HEK293 (cell line): ENCODE results near the gene HEATR9.
A peak's percentile ranks its signal among the peaks of the same experiment; 100 is the strongest.

Source experiments
- CTCF ChIA-PET: fragments of 350-600 bp; formaldehyde crosslinking; extraction: SDS; loops from one replicate; lab custom pipeline; 2021; ENCODE audit warnings: antibody characterized with exemption; lab: Yijun Ruan, JAX
- POLR2A ChIA-PET: fragments of 300-600 bp; formaldehyde crosslinking; extraction: SDS; loops from one replicate; lab custom pipeline; 2020; ENCODE audit warnings: antibody characterized with exemption, inconsistent platforms; lab: Yijun Ruan, JAX
- H3K27ac ChIP-seq: fragments of 200-500 bp; sonication (Bioruptor generic); 2 replicates; pipeline ENCODE4 v1.5.1; 2014; ENCODE audit warnings: low read depth, low read length, control low read depth, inconsistent platforms; ENCODE audit errors: extremely low read depth
- H3K36me3 ChIP-seq, 2 experiments: fragments of 200-500 bp in 1 of 2; sonication (Bioruptor generic) in 1 of 2; 1 replicate in 1 of 2; 2 replicates in 1 of 2; pipeline ENCODE4 v1.5.1; 2014 to 2017; ENCODE audit warnings: inconsistent platforms in 2 of 2, low read length in 2 of 2; ENCODE audit not compliant: control insufficient read depth in 2 of 2, insufficient read depth in 1 of 2
- H3K4me1 ChIP-seq: fragments of 200-500 bp; sonication (Bioruptor generic); 2 replicates; pipeline ENCODE4 v1.5.1; 2014; ENCODE audit warnings: mild to moderate bottlenecking, low read length, inconsistent platforms; ENCODE audit not compliant: control insufficient read depth, insufficient read depth
- H3K4me3 ChIP-seq: 2 replicates; pipeline ENCODE4 v1.5.1; 2011; ENCODE audit warnings: low read depth, mild to moderate bottlenecking, control low read depth, low read length, moderate library complexity
- H3K9me3 ChIP-seq: fragments of 200-500 bp; sonication (Bioruptor generic); 2 replicates; pipeline ENCODE4 v1.5.1; 2014; ENCODE audit warnings: low read depth, low read length, inconsistent platforms; ENCODE audit not compliant: control insufficient read depth, insufficient read depth
- EGR2 ChIP-seq: fragments of 450-650 bp; formaldehyde crosslinking; IDR thresholded peaks from 2 replicates; pipeline ENCODE4 v1.5.1; 2016; ENCODE audit warnings: low read depth, missing biosample characterization, missing genetic modification characterization
- OSR2 ChIP-seq: fragments of 450-650 bp; formaldehyde crosslinking; IDR thresholded peaks from 2 replicates; pipeline ENCODE4 v1.5.1; 2016; ENCODE audit warnings: missing biosample characterization, missing genetic modification characterization
- SETDB1 ChIP-seq: IDR thresholded peaks from one replicate; pipeline ENCODE4 v1.6.1; 2017; ENCODE audit warnings: mild to moderate bottlenecking, low read length, moderate library complexity, mixed read lengths; ENCODE audit not compliant: insufficient read length
- ZBTB6 ChIP-seq: fragments of 450-650 bp; formaldehyde crosslinking; IDR thresholded peaks from 2 replicates; pipeline ENCODE4 v1.5.1; 2017; ENCODE audit warnings: missing biosample characterization, missing genetic modification characterization
- ZBTB7A ChIP-seq: fragments of 450-650 bp; formaldehyde crosslinking; IDR thresholded peaks from 2 replicates; pipeline ENCODE4 v1.5.1; 2016; ENCODE audit warnings: low read depth, missing biosample characterization, missing genetic modification characterization
- ZFHX2 ChIP-seq: fragments of 450-650 bp; formaldehyde crosslinking; conservative IDR thresholded peaks from 2 replicates; pipeline ENCODE4 v1.5.1; 2016; ENCODE audit warnings: missing biosample characterization, missing genetic modification characterization
- ZFP69B ChIP-seq: fragments of 450-650 bp; formaldehyde crosslinking; IDR thresholded peaks from 2 replicates; pipeline ENCODE4 v1.5.1; 2016; ENCODE audit warnings: missing biosample characterization, missing genetic modification characterization
- ZNF112 ChIP-seq: fragments of 450-650 bp; formaldehyde crosslinking; IDR thresholded peaks from 2 replicates; pipeline ENCODE4 v1.5.0; 2017; ENCODE audit warnings: missing biosample characterization, missing genetic modification characterization
- ZNF132 ChIP-seq: fragments of 450-650 bp; formaldehyde crosslinking; IDR thresholded peaks from 2 replicates; pipeline ENCODE4 v1.5.1; 2017; ENCODE audit warnings: missing biosample characterization, missing genetic modification characterization, borderline replicate concordance
- ZNF140 ChIP-seq: fragments of 450-650 bp; formaldehyde crosslinking; IDR thresholded peaks from 2 replicates; pipeline ENCODE4 v1.5.1; 2016; ENCODE audit warnings: missing biosample characterization, missing genetic modification characterization
- ZNF274 ChIP-seq, 2 experiments: fragments of 200-500 bp in 1 of 2; fragments of 450-650 bp in 1 of 2; sonication (Bioruptor generic) in 1 of 2; formaldehyde crosslinking in 1 of 2; IDR thresholded peaks; 2 replicates each; pipeline versions ENCODE4 v1.5.1 to v1.6.1; 2014 to 2016; ENCODE audit warnings: borderline replicate concordance in 1 of 2, inconsistent platforms in 1 of 2, low read length in 1 of 2, missing biosample characterization in 1 of 2, missing genetic modification characterization in 1 of 2
- ZNF302 ChIP-seq: fragments of 450-650 bp; formaldehyde crosslinking; IDR thresholded peaks from 2 replicates; pipeline ENCODE4 v1.5.1; 2016; ENCODE audit warnings: missing biosample characterization, missing genetic modification characterization, low read depth
- ZNF529 ChIP-seq: fragments of 450-650 bp; formaldehyde crosslinking; IDR thresholded peaks from 2 replicates; pipeline ENCODE4 v1.5.1; 2017; ENCODE audit warnings: missing genetic modification characterization, missing biosample characterization; ENCODE audit not compliant: insufficient replicate concordance
- ZNF549 ChIP-seq: fragments of 450-650 bp; IDR thresholded peaks from 2 replicates; pipeline ENCODE4 v1.5.1; 2018; ENCODE audit warnings: missing biosample characterization, missing genetic modification characterization, mild to moderate bottlenecking, inconsistent platforms, moderate library complexity
- ZNF600 ChIP-seq: fragments of 450-650 bp; formaldehyde crosslinking; IDR thresholded peaks from 2 replicates; pipeline ENCODE4 v1.5.1; 2016; ENCODE audit warnings: missing biosample characterization, missing genetic modification characterization
- ZNF626 ChIP-seq: fragments of 450-650 bp; sonication (Bioruptor Pico); formaldehyde crosslinking; IDR thresholded peaks from 2 replicates; pipeline ENCODE4 v1.5.1; 2018; ENCODE audit warnings: missing biosample characterization, missing genetic modification characterization, inconsistent platforms
- ZNF654 ChIP-seq: fragments of 450-650 bp; formaldehyde crosslinking; IDR thresholded peaks from 2 replicates; pipeline ENCODE4 v1.5.1; 2016; ENCODE audit warnings: low read depth, missing biosample characterization, missing genetic modification characterization
- ZNF777 ChIP-seq: fragments of 450-650 bp; formaldehyde crosslinking; IDR thresholded peaks from 2 replicates; pipeline ENCODE4 v1.5.1; 2017; ENCODE audit warnings: missing biosample characterization, missing genetic modification characterization, borderline replicate concordance
- ZNF792 ChIP-seq: fragments of 450-650 bp; formaldehyde crosslinking; IDR thresholded peaks from 2 replicates; pipeline ENCODE4 v1.5.1; 2016; ENCODE audit warnings: missing biosample characterization, missing genetic modification characterization
- ZSCAN30 ChIP-seq: fragments of 450-650 bp; IDR thresholded peaks from 2 replicates; pipeline ENCODE4 v1.5.1; 2018; ENCODE audit warnings: missing biosample characterization, mild to moderate bottlenecking, missing genetic modification characterization, moderate library complexity
- TF ChIP-seq, protein P1 (sequence below): fragments of 450-650 bp; formaldehyde crosslinking; IDR thresholded peaks from 2 replicates; pipeline ENCODE4 v1.5.1; 2016; ENCODE audit warnings: missing biosample characterization, missing genetic modification characterization
- TF ChIP-seq, protein P2 (sequence below): IDR thresholded peaks from 2 replicates; pipeline ENCODE4 v1.6.1; 2011; ENCODE audit warnings: mild to moderate bottlenecking, low read depth, low read length, borderline replicate concordance
- TF ChIP-seq, protein P3 (sequence below): fragments of 450-650 bp; formaldehyde crosslinking; conservative IDR thresholded peaks from 2 replicates; pipeline ENCODE4 v1.5.1; 2016; ENCODE audit warnings: low read depth, missing biosample characterization, missing genetic modification characterization

The HEATR9 gene

GRCh38 chr17:35846055-35846809 lies 22.5 kb downstream of the HEATR9 start:
- H3K9me3 ChIP-seq: no peaks in the 10 kb centered on the region
- H3K27ac ChIP-seq: no peak overlapping the region
- peaks cover 95 to 98% of the 10 kb centered on the region in 2 experiments for H3K36me3 ChIP-seq
- no peak for TF ChIP-seq SETDB1
- TF ChIP-seq ZNF549 (tag by site-specific recombination): no peak
- no peak for TF ChIP-seq ZNF274 (IDR thresholded peaks at IDR 0.05; ENCODE audit: low read length)
- TF ChIP-seq ZNF274 (tag by site-specific recombination; IDR thresholded peaks at IDR 0.05; ENCODE audit: borderline replicate concordance): no peak
- TF ChIP-seq, protein P1, sequence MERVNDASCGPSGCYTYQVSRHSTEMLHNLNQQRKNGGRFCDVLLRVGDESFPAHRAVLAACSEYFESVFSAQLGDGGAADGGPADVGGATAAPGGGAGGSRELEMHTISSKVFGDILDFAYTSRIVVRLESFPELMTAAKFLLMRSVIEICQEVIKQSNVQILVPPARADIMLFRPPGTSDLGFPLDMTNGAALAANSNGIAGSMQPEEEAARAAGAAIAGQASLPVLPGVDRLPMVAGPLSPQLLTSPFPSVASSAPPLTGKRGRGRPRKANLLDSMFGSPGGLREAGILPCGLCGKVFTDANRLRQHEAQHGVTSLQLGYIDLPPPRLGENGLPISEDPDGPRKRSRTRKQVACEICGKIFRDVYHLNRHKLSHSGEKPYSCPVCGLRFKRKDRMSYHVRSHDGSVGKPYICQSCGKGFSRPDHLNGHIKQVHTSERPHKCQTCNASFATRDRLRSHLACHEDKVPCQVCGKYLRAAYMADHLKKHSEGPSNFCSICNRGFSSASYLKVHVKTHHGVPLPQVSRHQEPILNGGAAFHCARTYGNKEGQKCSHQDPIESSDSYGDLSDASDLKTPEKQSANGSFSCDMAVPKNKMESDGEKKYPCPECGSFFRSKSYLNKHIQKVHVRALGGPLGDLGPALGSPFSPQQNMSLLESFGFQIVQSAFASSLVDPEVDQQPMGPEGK (tag by site-specific recombination): no peak
- TF ChIP-seq ZNF140: no peak
- TF ChIP-seq ZNF777 (tag by site-specific recombination): no peak
- TF ChIP-seq, protein P2, sequence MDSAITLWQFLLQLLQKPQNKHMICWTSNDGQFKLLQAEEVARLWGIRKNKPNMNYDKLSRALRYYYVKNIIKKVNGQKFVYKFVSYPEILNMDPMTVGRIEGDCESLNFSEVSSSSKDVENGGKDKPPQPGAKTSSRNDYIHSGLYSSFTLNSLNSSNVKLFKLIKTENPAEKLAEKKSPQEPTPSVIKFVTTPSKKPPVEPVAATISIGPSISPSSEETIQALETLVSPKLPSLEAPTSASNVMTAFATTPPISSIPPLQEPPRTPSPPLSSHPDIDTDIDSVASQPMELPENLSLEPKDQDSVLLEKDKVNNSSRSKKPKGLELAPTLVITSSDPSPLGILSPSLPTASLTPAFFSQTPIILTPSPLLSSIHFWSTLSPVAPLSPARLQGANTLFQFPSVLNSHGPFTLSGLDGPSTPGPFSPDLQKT: no peak
- no peak for TF ChIP-seq ZNF529
- no peak for TF ChIP-seq ZNF112 (tag by site-specific recombination)
- TF ChIP-seq, protein P3, sequence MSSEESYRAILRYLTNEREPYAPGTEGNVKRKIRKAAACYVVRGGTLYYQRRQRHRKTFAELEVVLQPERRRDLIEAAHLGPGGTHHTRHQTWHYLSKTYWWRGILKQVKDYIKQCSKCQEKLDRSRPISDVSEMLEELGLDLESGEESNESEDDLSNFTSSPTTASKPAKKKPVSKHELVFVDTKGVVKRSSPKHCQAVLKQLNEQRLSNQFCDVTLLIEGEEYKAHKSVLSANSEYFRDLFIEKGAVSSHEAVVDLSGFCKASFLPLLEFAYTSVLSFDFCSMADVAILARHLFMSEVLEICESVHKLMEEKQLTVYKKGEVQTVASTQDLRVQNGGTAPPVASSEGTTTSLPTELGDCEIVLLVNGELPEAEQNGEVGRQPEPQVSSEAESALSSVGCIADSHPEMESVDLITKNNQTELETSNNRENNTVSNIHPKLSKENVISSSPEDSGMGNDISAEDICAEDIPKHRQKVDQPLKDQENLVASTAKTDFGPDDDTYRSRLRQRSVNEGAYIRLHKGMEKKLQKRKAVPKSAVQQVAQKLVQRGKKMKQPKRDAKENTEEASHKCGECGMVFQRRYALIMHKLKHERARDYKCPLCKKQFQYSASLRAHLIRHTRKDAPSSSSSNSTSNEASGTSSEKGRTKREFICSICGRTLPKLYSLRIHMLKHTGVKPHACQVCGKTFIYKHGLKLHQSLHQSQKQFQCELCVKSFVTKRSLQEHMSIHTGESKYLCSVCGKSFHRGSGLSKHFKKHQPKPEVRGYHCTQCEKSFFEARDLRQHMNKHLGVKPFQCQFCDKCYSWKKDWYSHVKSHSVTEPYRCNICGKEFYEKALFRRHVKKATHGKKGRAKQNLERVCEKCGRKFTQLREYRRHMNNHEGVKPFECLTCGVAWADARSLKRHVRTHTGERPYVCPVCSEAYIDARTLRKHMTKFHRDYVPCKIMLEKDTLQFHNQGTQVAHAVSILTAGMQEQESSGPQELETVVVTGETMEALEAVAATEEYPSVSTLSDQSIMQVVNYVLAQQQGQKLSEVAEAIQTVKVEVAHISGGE (tag by site-specific recombination): no peak
- no peak for TF ChIP-seq ZSCAN30 (tag by site-specific recombination)
- TF ChIP-seq ZFP69B (tag by site-specific recombination): no peak
- no peak for TF ChIP-seq ZNF654 (tag by site-specific recombination)
- no peak for TF ChIP-seq ZNF132 (tag by site-specific recombination)
- TF ChIP-seq ZNF302 (tag by site-specific recombination): no peak
- no peak for TF ChIP-seq ZNF792 (tag by site-specific recombination)
- TF ChIP-seq, all 188 proteins: peak for 0
- Histone ChIP-seq H3K4me1 (no peaks in the 10 kb centered on the region), H3K4me3 (no peak overlapping the region)
- CTCF ChIA-PET: interaction anchor here (1.0 to 1.4 kb wide), 3 partner anchors 61 to 302 kb away, joined by 3 read pairs; no protein-coding TSS in a partner anchor
- POLR2A ChIA-PET: interaction anchor here (1.3 kb wide), 1 partner anchor 37 kb away, joined by 3 read pairs; the partner anchor contains the start of gene TAF15

GRCh38 chr17:35844547-35844946 lies 24.1 kb downstream of the HEATR9 start:
- Histone ChIP-seq H3K4me3 (no peak overlapping the region), H3K27ac (no peak overlapping the region), H3K4me1 (no peaks in the 10 kb centered on the region), H3K9me3 (no peaks in the 10 kb centered on the region), H3K36me3 (peaks cover 94 to 98% of the 10 kb centered on the region in 2 experiments)
- ChIA-PET CTCF (no interaction called here), POLR2A (no interaction called here)
- TF ChIP-seq ZFHX2 (peak; percentile 49; the same call in 1 of the 2 replicates), ZBTB7A (tag by site-specific recombination) (no peak), ZNF302 (tag by site-specific recombination) (no peak), OSR2 (tag by site-specific recombination) (no peak), EGR2 (peak; percentile 72), ZBTB6 (peak; percentile 95), ZNF600 (tag by site-specific recombination) (peak; percentile 90), ZNF626 (tag by site-specific recombination) (no peak)
- TF ChIP-seq, protein P1 (tag by site-specific recombination): 0 out of 2 replicates have a peak, but pooled peaks have one; percentile 19
